ENCODE measurements around the gene IRAK3.

Gene IRAK3

GRCh38 chr12:66289485-66289884 lies 100.5 kb downstream of the IRAK3 start:
- Histone ChIP-seq H3K4me3 (ENCODE audit: low read depth in 1 of 2, low read length in 2 of 2) (no peak overlapping the region), H3K9me3 (ENCODE audit: insufficient read depth, low read length, severe bottlenecking) (no peaks in the 10 kb centered on the region), H3K27me3 (ENCODE audit: insufficient read depth, low read length, poor library complexity) (no peaks in the 10 kb centered on the region), H3K4me1 (ENCODE audit: insufficient read depth, low read length) (peaks cover 53% of the 10 kb centered on the region), H3K79me2 (ENCODE audit: insufficient read depth, low read length) (no peaks in the 10 kb centered on the region), H2AFZ (ENCODE audit: low read depth, low read length) (no peak overlapping the region), H3K9ac (ENCODE audit: low read depth, low read length) (no peak overlapping the region), H3K36me3 (ENCODE audit: insufficient read depth, low read length) (no peaks in the 10 kb centered on the region), H3K4me2 (ENCODE audit: insufficient read depth, low read length) (no peak overlapping the region), H3K27ac (ENCODE audit: low read length) (no peak overlapping the region), H4K20me1 (ENCODE audit: insufficient read depth, low read length) (no peaks in the 10 kb centered on the region)
- ATAC-seq (ENCODE audit: insufficient read depth, low read depth) (no peak), DNase-seq (no peak)
- TF ChIP-seq EZH2 (IDR thresholded peaks at IDR 0.05; ENCODE audit: borderline replicate concordance, low read depth, low read length, severe bottlenecking) (no peak), CTCF (IDR thresholded peaks at IDR 0.05; ENCODE audit: borderline replicate concordance, extremely low read depth, low read length, poor library complexity, severe bottlenecking) (no peak)

GRCh38 chr12:66290716-66291200 lies 101.7 kb downstream of the IRAK3 start:
- H3K4me3 ChIP-seq (ENCODE audit: low read depth in 1 of 2, low read length in 2 of 2), result no peak overlapping the region
- no peaks in the 10 kb centered on the region for H3K36me3 ChIP-seq (ENCODE audit: insufficient read depth, low read length)
- no peaks in the 10 kb centered on the region for H4K20me1 ChIP-seq (ENCODE audit: insufficient read depth, low read length)
- ATAC-seq (ENCODE audit: insufficient read depth, low read depth) (peak; percentile 54), DNase-seq (peak; percentile 40)
- H3K9ac ChIP-seq (ENCODE audit: low read depth, low read length), result no peak overlapping the region
- H3K79me2 ChIP-seq (ENCODE audit: insufficient read depth, low read length), result no peaks in the 10 kb centered on the region
- TF ChIP-seq EZH2 (IDR thresholded peaks at IDR 0.05; ENCODE audit: borderline replicate concordance, low read depth, low read length, severe bottlenecking) (no peak), CTCF (IDR thresholded peaks at IDR 0.05; ENCODE audit: borderline replicate concordance, extremely low read depth, low read length, poor library complexity, severe bottlenecking) (no peak)
- no peak overlapping the region for H2AFZ ChIP-seq (ENCODE audit: low read depth, low read length)
- H3K27ac ChIP-seq (ENCODE audit: low read length), result no peak overlapping the region
- no peak overlapping the region for H3K4me2 ChIP-seq (ENCODE audit: insufficient read depth, low read length)
- H3K4me1 ChIP-seq (ENCODE audit: insufficient read depth, low read length), result peaks cover 53% of the 10 kb centered on the region
- H3K9me3 ChIP-seq (ENCODE audit: insufficient read depth, low read length, severe bottlenecking), result no peaks in the 10 kb centered on the region
- no peaks in the 10 kb centered on the region for H3K27me3 ChIP-seq (ENCODE audit: insufficient read depth, low read length, poor library complexity)

- ATAC-seq (ENCODE audit: insufficient read depth, low read depth) (no peak), DNase-seq (no peak)
These were observed 107.2 kb downstream of the IRAK3 start for GRCh38 chr12:66296176-66296683.

More at GRCh38 chr12:66296176-66296683, 107.2 kb downstream of the IRAK3 start:
- Histone ChIP-seq H2AFZ (ENCODE audit: low read depth, low read length) (no peak overlapping the region), H3K9ac (ENCODE audit: low read depth, low read length) (no peak overlapping the region), H4K20me1 (ENCODE audit: insufficient read depth, low read length) (no peaks in the 10 kb centered on the region), H3K36me3 (ENCODE audit: insufficient read depth, low read length) (no peaks in the 10 kb centered on the region), H3K4me3 (ENCODE audit: low read depth in 1 of 2, low read length in 2 of 2) (no peak overlapping the region), H3K4me1 (ENCODE audit: insufficient read depth, low read length) (peaks cover under 1% of the 10 kb centered on the region; the same call in 1 of the 2 replicates), H3K27ac (ENCODE audit: low read length) (no peak overlapping the region), H3K27me3 (ENCODE audit: insufficient read depth, low read length, poor library complexity) (peaks cover 2% of the 10 kb centered on the region), H3K79me2 (ENCODE audit: insufficient read depth, low read length) (no peaks in the 10 kb centered on the region), H3K9me3 (ENCODE audit: insufficient read depth, low read length, severe bottlenecking) (no peaks in the 10 kb centered on the region), H3K4me2 (ENCODE audit: insufficient read depth, low read length) (no peak overlapping the region)
- no peak for TF ChIP-seq CTCF (IDR thresholded peaks at IDR 0.05; ENCODE audit: borderline replicate concordance, extremely low read depth, low read length, poor library complexity, severe bottlenecking)
